ENCODE measurements around the gene SLC7A14.

DNA sequence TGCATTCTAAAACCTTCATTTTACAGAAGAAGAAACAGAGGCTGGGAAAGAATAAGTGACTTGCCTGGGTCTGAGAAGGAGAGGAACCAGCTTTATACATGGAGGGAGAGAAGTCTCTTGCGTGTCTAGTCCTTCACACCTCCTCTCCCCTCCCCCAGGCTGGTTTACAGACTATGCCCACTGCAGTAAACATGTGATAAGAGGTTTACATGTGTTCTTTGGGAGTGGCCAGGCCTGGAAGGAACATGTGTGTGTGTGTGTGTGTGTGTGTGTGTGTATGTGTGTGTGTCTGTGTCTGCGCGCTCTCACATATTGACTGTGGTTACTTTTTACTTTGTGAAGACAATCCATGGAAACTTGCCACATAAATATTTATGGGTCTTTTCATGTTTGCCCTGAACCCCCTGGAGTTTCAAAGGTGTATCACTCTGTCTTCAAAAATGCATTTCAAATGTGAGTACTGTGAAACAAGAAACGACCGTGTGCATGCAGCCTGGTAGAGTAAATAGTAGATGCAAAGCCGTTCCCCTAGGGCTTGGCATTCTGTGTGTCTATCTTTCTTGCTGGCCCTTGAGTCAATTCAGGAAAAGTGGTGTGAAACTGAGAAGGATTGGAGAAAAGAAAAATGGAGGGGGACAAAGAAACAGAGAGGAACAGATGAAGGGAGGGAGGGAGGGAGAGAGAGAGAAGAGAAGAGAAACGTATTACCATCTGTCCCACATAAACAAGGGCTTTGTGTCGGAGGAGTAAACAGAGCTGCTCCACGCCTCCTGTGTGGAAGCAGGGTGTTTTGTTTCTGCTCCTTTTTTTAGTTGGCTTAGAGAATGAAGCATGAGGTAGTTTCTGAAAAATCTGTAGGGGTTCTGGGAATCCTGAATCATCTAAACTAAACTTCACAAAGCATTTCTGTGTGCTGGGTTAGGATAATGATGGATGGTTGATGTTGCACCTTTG is 115.5 kb downstream of the SLC7A14 start:
- TF ChIP-seq RFX5 (IDR thresholded peaks at IDR 0.05) (no peak), POLR2A (IDR thresholded peaks at IDR 0.05; ENCODE audit: low read length) (no peak)
